GM19395 (cell line): ENCODE results near the gene DLX4.

ENCODE experiments used
- ATAC-seq: cut with Tn5 transposase; IDR thresholded peaks from one replicate; pipeline ENCODE4 v1.9.1; 2021; ENCODE audit warnings: mild to moderate bottlenecking, moderate library complexity; ENCODE audit not compliant: unreplicated experiment

The DLX4 gene

DNA sequence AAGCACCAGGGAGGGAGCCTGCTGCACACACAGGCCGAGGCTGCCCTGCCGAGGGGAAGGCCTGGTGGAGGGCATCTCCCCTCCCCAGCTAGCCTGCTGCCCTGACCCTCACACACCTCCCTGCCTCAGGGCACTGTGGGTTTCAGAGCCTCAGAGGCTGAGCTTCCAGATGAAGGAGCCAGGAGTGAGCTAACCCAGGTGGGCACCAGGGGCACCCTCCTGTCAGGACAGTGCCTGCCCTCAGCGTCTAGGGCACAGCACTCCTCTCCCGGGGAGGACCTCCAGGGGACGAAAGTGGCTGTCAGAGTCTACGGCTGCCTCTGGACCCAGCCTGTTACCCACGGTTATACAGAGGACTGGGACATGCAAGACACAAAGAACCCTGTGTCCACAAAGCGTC, 22.8 kb upstream of the DLX4 start:
- ATAC-seq, result no peak

DNA sequence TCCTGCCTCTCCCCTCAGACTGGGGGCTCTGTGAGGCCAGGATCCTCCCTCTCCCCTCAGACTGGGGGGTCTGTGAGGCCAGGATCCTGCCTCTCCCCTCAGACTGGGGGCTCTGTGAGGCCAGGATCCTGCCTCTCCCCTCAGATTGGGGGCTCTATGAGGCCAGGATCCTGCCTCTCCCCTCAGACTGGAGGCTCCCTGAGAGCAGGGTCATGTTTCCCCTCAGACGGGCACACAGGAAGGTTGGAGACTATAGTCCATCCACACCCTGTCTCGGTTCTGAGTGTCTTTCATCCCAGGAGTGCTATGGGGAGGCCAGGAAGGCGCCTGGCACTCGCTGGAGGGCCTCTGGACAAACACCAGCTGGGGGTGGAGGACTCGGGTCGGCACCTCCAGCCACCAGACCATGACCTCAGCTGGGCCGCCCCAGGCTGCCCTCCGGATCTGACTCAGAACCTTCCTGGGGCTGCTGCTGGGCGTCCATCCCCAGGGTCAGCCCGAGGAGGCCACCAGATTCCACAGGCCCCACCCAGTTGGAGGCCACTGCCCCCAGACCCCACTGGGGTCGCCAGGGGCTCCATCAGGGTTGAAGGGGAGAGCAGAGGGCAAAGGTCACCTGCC, 21.9 kb upstream of the DLX4 start:
- no peak for ATAC-seq

DNA sequence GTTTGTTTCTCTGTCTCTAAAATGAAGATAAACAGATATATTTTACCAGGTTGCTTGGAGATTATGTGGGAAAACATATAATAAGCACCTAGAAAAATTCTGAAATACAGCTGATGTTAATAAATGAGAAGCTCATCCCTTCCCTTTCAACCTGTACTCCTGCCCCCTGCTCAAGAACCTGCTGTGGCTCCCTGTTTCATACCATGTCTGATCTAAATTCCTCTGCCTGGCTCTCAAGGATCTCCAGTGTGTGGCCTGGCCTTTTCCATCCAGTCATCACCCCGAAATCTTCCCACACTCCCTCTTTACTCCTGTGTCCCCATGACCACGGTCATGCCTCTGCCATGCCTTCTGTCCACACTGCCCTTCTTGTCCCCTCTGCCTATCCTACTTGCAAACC, 19.4 kb upstream of the DLX4 start:
- ATAC-seq, result no peak

DNA sequence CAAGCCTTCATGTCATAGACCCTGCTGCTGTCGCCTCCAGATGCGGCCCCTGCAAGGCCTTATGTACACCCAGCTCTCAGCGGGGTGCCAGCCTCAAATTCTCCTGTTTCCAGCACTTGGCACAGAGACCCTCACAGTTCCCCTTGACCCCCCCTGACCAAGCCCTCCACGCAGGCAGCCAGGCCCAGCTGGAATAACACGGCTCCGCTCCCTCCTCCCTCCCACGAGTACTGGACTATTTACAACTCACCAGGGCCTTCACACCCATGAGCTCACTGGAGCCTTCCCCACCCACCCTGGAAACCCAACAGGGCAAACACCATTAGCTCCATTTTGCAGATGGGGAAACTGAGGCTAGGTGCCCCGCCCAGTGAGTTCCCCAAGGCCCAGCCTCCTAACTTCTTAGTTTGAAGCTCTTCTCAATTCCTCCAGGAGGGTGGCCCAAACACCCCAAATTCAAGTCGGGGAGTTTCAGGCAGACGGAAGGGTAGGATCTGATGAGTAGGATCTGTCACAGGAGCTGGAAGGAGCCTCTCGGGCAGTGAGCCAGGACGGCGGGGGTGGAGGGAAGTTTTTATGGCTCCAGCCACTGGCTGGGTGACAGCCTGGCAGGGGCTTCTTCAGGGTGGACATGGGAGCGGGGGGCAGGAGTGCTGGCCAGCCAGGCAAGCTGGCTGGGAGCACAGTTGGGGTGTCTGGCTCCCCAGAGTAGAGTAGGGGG, 17.5 kb upstream of the DLX4 start:
- no peak for ATAC-seq

DNA sequence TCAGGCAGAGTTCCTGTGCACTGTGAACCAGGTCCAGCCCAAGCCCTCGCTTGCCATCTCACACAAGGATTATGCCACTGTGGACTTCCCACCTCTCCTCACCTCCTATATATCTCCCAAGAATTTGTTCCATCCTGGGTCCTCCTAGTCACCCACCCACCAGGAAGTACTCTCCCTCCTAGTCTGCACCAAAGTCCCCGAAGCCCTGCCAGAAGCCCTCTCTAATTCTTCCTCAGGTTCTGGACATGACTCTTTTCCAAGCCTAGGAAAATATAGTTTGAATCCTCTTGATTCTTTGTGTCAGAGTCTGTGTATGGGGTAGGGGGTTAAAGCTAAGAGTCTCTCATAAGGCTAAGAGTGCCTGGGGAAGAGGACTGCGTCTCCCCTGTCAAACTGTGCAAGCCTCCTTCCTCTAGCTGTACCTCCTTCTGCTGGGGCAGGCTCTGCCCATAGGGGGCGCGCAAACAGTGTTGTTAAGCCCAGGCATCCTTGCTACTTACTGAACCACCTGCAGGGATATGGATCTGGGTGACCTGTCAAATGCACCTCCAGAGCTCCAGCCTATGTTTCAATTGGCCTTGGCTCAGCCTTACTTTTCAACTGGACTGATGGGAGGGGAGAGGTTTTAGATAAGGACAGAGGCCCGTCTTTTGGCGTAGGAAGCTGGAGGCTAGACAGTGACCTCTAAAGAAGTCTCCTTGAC, 16.6 kb upstream of the DLX4 start:
- ATAC-seq, result no peak

DNA sequence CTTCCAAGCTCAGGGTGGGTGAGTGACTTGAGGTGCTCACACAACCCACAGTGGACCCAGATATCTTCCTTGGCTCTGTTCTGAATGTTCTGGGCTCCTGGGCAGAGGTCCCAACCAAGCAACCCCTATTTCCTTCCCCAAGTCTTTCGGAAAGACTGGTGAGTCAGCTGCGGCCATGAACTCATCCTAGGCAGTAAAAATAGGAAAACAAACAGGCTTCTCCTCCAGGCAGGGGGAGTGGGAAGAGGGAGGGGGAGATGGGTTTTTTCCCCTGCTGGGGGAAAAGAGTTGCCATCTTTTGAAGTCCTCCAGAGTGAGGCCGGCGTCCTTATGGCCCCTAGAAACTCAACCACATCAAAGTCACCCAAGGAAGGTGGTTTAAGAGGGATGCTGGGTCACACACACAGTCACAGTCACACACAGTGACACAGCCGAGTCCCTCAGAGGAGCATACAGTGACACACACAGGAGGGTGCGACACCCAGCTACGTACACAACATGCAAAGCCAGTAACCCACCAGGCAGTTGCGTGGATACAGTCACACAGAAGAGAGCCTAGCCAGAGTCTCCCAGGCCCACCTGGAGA, 16.0 kb upstream of the DLX4 start:
- ATAC-seq, result no peak

DNA sequence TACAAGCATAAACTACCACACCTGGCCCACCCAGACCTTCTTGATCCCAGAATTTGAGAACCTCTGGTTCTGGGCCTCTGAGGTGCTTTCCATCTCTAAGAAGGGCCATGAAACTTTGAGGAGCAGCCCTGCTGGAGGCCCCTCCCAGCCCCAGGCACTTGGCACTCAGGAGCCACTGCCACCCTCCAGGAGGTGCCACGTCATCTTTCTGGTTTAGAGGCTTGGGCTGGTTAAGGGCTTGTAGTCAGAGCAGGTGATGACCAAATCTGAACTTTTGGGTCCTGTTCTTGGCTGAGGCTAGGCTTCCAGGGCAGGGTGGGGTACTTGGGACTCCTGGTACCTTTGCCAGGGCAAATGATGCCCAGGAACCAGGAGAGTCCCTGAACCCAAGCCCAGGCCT, 13.8 kb upstream of the DLX4 start:
- no peak for ATAC-seq

DNA sequence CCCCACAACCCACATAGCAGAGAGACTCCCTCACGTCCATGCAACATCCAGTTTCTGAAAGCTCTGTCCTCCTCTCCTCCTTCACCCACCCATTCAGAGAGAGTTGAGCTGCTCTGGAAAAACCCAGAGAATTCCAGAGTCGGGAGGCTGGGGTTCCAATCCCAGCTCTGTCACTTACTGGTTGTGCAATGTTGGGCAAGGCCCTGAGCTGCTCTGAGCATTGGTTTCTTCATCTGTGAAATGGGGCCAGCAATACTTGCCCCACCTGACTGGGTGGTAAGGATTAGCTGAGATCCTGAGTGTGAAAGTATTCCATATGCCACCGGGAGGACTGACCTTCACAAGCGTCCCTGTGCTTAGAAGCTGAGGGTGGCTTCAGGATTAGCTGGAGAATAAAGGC, 12.2 kb upstream of the DLX4 start:
- no peak for ATAC-seq

DNA sequence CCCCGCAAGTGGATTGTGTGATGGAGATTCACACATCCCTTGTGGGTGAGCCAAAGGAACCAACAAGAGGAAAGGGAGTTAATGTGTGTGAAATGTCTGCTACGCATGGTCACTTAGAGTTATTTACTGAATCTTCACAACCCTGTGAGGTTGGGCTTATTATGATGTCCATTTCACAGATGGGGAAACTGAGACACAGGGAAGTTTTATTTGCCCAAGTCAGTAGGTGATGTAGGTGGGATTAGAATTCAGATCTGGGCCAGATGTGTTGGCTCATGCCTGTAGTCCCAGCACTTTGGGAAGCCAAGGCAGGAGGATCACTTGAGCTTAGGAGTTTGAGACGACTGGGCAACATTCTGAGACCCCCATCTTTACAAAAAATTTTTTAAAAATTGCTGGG, 11.6 kb upstream of the DLX4 start:
- no peak for ATAC-seq

DNA sequence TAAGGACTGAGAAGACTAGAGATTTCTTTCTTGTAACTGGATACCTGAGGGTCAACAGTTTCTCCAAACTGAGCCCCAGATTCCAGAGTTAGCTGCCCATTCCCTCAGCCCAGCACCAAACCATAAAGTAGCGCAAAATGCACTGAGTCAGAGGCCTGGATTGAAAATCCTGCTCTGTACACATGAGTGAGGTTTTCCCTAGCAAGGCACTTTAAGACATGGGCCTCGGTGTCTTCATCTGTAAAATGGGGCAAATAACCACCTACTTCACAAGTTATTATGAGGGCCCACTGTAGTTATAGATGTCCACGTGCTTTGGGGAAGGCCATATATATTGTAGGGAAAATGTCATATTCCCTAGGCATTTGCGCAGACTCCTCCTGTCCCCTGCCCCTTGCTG, 10.3 kb upstream of the DLX4 start:
- no peak for ATAC-seq

DNA sequence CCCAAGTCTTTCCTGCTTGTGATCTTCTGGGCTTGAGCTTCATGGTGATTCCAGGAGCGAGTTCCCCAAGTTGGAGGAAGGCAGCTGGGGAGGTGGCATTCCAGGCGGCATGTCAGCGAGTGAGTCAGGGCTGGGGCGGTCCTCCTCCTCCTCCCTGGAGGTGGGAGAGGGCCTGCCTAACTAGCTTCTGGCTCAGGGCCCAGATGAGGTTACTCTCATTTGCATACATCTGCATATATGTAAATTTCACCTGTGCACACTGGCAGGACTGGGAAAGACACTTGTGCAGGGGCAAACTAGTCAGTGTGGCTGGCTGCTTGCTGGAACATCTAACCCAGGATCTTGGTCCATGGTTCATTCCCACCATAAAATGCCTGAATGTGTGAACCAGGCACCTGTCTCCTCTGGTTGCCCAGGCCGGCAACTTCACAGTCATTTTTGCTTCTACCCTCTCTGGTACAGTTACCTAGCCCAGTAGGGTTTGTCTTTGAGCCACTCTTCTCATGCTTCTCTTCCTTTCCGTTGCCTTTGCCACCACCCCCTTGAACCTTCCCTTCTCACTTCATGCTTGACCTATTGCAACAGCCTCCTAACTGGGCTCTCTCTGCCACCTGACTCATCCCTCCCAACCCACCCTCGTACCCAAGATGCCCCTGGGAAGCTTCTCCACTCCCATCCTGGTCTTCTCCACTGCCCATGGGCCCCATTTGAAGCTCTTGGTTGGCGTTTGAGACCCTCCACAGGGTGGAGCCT, 9.6 kb upstream of the DLX4 start:
- ATAC-seq, result no peak

DNA sequence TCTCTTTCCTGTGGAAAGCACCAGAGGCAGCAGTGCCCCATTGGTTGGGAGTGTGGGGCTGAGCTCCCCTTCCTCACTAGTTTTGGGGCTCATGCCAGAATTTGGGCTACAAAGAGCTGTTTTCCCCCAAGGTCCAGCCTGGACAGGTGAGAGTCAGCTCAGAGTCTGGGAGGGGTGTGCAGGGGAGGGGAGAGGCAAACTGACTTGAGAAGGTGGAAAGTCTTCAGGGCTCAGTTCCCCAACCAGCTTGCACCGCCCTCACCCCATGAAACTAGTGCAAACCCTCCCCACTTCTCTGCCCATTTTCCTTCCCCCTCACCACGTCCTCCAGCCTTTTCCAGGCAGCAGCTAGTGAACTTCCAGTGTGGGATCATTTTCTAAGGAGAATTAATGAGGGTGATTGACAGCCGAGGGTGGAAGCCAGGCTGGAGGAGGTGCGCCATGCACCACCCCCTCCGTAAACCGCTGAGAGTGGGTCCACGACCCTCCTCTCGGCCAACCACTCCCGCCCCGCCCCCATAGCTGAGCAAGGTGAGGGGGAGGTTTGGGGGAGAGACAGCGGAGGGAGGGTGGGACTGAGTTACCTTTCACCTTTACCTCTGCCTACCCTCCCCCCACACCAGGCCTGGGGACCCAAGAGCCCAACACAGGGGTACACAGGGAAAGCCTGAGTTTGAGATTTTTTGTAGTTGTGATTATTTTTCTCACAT, 6.2 kb upstream of the DLX4 start:
- no peak for ATAC-seq

DNA sequence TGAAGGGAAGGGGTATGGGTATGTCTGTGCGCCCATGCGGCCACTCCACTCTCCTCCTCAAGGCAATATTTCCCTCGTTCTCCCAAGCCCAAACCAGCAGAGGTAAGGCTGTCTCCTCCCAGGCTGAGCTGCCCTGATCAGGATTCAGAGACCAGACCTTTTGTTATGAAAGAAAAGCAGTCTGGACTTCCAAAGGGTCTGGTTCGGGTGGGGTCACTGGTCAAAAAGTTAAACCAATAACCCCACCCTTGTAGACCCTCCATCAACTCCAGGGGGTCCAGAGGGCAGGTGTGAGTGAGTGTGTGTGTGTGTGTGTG, 5.7 kb upstream of the DLX4 start:
- no peak for ATAC-seq

DNA sequence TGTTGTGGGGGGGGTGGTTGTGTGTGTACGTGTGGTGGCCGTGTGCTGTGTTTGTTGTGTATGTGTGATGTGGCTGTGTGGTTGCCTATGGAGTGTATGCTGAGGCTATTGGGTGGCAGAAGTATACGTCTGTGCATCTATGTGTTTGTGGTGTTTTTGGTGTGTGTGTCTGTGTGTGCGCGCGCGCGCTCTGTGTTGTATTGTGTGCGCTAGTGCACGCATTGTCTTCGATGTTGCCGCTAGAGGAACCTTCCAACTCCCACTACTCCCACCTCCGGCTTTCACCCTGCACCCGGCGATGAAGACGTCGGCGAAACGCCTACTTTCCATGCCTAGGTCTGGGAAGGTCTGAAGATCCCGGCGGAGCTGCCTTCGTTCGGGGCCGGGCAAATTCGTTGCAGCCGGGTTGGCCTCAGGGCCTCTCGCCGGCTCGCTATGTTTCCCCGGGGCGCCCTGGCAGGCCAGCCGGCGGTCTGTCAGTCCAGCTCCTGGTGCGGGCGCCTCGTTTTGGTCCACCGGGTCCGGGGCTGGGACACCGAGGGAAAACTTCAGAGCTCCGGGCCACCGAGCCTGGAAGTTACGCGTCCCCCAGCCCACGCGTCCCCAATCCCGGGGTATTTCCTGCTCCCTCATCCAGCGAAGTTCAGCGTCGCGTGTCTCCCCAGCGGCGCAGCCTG, 5.2 kb upstream of the DLX4 start:
- no peak for ATAC-seq

DNA sequence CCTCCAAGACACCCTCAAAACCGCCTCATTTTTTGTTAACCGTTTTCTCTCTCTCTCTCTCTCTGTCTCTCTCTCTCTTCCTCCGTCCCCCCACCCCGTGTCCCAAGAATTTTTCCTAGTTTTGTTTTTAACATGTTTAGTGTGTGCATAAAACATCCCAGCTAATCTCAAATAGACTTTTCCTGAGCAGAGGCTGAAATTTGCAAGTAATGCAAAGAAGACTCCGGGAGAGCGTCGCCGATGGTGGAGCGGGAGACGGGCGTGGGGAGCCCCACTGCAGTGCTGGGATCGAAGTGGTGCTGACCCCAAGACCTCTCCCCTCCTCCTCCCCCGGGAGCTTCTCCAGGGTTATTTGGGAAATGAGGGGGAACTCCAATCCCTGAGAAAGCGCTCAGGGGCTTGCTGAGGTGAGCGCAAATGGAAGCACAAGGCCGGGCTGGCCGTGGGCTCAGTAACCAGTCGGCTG, 4.7 kb upstream of the DLX4 start:
- no peak for ATAC-seq

DNA sequence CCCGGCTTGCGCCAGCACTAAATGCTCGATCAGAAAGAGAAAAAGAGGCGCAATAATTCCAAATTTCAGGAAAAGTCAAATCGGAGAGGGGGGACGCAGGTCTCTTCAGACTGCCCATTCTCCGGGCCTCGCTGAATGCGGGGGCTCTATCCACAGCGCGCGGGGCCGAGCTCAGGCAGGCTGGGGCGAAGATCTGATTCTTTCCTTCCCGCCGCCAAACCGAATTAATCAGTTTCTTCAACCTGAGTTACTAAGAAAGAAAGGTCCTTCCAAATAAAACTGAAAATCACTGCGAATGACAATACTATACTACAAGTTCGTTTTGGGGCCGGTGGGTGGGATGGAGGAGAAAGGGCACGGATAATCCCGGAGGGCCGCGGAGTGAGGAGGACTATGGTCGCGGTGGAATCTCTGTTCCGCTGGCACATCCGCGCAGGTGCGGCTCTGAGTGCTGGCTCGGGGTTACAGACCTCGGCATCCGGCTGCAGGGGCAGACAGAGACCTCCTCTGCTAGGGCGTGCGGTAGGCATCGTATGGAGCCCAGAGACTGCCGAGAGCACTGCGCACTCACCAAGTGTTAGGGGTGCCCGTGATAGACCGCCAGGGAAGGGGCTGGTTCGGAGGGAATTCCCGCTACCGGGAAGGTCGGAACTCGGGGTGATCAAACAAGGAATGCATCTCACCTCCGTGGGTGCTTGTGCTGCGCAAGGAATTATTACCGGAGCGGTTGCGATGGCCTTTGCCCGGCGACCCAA, 4.0 kb upstream of the DLX4 start:
- ATAC-seq, result no peak

DNA sequence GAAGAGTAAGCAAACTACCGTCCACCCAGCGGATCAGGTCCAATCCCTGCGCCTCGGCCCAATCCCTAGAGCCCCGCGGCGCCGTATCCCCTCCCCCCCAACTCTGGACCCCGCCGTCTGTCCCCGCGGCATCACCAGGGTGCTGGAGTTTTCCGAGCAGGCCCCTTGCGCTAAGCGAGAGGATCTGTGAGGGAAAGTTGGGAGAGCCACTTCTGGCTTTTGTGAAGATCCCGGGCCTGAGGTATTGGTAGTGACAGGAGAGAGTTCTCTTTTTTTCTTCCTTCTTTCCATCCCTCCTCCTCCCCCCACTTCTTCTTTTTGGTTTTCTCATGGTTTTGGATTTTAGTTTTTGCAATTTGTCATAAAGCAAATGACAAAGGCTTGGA, 3.5 kb upstream of the DLX4 start:
- no peak for ATAC-seq

DNA sequence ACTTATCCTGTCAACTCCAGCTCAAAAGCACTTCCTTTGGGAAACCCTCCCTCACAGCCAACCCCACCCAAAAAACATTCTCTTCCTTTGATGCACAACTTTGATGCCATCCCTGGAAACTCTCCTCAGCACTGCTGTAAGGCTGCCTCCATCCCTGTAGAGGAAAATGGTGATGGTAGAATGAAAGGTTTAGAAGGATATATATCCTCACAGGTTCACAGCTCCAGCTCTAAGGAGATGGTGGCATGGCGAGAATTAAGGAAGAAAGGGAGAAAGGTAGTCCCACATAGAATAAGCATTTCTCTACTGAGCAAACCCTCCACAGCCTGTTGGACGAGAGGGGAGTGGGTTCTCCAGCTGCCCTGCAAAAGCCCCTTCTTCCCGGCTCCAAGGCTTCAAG, 2.2 kb upstream of the DLX4 start:
- ATAC-seq, result no peak

DNA sequence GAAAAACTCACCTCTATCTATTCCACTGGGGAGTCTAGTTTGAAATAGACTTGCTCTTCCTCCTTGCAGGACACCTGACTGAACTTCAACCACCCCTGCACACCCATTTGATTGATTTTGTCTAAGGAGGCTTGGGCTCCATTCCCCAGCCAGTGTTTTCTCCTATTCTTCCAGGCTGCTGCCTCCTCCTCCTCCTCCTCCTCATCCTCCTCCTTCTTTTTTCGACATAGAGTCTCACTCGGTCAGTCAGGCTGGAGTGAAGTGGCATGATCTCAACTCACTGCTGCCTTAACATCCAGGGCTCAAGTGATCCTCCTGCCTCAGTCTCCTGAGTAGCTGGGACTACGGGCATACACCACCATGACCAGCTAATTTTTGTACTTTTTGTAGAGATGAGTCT, 1.8 kb upstream of the DLX4 start:
- ATAC-seq, result no peak
